ENCODE results near the gene MRPL3. TPM values are rescaled to one million over a fixed set of nuclear protein-coding genes. Genes with fewer than 3 reads are reported as not detected.

Gene MRPL3
- polyA plus RNA-seq, 4 donors, result 112 to 133 (median 130) TPM

DNA sequence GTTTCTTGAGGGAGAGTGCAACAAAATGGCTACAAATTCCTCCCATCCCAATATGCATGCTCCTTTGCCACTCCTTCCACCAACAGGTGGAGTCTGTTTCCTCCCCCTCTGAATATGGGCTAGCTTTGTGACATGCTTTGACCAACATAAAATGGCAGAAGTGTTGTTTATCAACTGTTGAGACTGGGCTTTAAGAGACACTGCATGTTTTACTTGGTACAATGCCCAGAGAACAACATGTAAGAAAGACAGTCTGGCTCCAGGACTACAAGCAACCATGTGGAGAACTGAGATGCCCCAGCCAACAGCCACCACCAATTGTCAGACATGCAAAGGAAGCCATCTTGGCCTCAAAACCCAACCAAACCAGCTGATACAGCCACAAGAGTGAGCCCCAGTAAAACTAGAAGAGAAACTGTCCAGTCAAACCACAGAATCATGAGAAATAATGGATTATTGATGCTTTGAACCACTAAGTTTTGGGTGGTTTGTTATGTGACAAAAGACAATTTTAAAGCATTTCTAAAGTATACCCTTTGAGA is 80.7 kb downstream of the MRPL3 start:
- DNase-seq (ENCODE audit: low read depth in 4 of 4, low spot score in 3 of 4), result no peak

DNA sequence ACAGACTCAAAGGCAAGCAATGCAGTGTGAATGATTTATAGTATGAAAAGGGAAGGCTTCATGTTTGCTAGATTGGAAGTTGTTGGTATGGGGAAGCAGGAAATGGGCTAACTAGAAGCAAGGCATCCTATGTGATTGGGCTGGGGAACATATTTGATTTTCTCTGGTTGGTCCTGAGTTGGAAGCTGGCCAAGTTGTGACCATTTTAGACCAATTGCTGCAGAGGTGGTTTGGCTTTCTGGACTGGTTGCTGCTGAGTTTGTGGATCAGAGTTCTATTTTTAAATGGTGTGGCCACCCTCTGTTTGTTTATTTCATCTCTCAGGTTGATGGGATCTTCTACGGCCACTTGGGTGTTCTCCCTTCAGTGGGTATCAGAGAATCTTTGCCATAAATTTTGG is 81.5 kb downstream of the MRPL3 start:
- DNase-seq (ENCODE audit: low read depth in 4 of 4, low spot score in 3 of 4), result no peak

GRCh38 chr3:131417751-131418150 is 85.0 kb downstream of the MRPL3 start:
- no peak for DNase-seq (ENCODE audit: low read depth in 4 of 4, low spot score in 3 of 4)

Other genes starting within 250 kb of the MRPL3 start
- gene NUDT16, start 121.2 kb downstream of the MRPL3 start, polyA plus RNA-seq (ENCODE audit: insufficient read length in 4 of 4), result 10 to 100 TPM; 37.8 to 44.6 (median 43.3) TPM

Measured in right renal pelvis (tissue), 4 donors.